GM18867 (cell line): Measurements from ENCODE around the gene CWC27.

Source experiments
- ATAC-seq: cut with Tn5 transposase; IDR thresholded peaks from one replicate; pipeline ENCODE4 v1.9.1; 2021; ENCODE audit warnings: mild to moderate bottlenecking, moderate library complexity; ENCODE audit not compliant: unreplicated experiment

Gene CWC27, protein sequence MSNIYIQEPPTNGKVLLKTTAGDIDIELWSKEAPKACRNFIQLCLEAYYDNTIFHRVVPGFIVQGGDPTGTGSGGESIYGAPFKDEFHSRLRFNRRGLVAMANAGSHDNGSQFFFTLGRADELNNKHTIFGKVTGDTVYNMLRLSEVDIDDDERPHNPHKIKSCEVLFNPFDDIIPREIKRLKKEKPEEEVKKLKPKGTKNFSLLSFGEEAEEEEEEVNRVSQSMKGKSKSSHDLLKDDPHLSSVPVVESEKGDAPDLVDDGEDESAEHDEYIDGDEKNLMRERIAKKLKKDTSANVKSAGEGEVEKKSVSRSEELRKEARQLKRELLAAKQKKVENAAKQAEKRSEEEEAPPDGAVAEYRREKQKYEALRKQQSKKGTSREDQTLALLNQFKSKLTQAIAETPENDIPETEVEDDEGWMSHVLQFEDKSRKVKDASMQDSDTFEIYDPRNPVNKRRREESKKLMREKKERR

DNA sequence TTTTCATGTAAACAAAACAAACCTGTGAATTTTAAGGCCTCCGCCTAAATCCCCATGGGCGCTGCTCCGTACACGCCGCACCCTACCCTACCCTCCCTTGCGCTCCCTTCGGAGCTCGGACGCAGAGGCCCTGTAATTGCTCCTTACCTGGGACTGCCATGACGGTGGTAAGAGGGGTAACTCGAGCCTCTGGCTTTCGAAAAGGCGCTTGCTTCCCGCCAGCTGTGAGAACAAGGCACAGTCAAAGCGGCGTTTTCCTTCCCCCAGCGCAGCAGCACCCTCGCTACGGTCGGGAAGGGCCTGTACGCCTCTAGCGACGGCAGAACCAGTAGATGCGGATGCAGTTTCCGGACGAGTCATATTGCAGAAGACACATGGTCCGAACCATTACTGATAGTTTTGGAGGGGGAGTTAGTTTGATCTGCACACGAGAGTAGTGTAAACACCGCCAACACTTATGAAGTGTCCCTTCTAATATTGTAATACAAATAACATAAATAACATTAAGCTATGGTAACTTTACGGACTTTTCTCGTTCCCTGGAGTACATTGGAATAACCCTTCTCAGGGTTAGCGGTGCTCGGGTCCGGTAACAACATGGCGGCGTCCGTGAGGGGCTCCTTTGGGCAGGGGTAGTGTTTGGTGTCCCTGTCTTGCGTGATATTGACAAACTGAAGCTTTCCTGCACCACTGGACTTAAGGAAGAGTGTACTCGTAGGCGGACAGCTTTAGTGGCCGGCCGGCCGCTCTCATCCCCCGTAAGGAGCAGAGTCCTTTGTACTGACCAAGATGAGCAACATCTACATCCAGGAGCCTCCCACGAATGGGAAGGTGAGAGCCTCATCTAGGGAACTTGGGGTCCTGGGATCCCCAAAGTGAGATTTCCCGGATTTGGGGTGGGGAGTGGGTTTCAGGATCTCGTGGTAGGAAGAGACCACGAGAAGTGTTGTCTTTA lies at the start of gene CWC27, which contains the start of gene SREK1IP1:
Gene CWC27, plus strand, starts transcription at position 573 of the 955 bp plus-strand sequence. Its CDS starts 217 bp downstream, at position 790.
Gene SREK1IP1, minus strand, starts transcription at position 334 of the 955 bp plus-strand sequence. Its CDS starts 174 bp downstream, at position 160.
- ATAC-seq, result peak; percentile 97

DNA sequence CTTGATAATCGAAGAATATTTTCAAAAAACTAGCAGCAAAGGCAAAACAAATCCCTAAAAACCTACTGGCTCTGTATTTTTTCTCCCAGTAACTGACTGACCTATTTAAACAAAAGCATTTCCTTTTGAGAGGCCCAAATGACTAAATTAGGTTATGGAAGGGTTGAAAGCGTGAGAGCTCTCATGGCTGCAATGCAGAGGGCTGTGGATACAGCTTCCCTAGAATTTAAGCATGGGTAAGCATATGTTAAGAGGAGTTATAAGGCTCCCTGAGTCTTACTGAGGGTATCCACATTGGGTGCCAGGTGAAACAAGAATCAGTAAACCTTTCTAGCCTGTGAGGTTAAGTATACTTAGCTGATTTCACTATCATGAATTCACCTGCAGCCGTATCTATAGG lies 46.1 kb upstream of the CWC27 start:
- ATAC-seq, result no peak

DNA sequence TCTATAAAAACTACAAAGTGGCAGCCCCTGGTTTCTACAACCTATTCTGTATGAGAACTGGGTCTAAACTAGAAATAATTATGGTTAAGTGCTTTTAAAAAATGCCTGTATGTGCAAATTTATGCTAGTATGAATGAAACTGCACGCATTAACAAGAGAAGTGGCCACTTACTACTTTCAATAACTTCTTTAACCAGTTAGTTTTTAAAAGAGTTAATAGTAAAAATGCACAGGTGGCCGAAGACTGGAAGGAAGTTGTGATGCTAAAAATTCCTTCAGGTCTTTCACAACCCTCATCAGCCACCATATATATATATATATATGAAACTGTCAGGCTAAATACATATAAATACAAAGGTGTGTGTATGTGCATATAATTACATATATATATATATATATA lies 41.6 kb upstream of the CWC27 start:
- no peak for ATAC-seq

DNA sequence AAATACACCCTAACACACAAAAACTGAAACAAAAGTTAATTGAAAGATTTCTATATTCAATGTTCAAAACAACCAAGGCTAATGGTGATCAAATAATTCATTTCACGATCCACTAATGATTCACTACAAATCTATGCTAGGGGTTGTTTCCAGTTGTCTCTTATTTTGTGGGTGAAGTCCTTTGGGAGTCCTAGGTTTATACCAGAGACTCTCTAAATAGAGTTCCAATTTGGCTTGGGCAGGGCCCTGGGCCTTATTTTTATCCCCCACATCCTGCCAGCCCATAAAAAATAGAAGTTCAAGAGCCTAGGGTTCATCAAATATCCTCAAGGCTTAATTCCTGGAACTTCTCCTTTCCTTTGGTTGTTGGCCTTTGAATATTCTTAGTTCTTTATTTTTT lies 26.3 kb upstream of the CWC27 start:
- no peak for ATAC-seq

DNA sequence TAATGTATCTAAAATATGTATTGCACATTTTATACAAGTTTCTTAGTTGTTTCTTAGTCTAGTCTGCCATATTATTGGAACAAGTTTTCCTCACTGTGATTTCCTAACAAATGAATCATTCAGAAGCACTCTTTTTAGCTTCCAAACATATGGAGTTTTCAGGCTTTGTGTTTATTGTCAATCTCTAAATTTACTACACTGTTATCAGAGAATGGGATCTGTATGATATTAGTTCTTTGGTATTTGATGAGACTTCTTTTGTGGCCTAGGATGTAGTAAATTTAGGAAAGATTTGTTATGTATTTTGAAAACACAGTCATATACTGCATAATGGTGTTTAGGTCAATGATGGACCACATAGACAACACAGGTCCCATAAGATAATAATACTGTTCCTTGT lies 25.9 kb upstream of the CWC27 start:
- no peak for ATAC-seq

DNA sequence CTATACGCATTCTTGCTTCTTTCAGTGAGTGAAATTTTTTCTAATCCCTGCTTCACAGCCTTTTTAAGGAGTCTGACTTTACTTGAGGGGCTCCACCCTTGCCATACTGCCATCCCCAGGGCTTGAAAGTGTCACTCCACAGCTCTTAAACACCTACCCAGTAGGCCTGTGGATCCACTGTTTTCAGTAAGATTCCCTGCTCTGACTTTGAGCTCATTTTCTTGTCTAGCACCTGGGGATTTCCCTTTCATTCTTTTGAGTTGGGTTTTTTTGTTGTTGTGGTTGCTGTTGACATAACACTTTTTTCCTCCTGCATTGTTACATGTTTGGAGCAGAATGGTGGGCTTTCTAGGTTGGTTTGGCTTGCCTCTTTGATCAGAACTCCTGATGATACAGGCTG lies 23.8 kb upstream of the CWC27 start:
- no peak for ATAC-seq

DNA sequence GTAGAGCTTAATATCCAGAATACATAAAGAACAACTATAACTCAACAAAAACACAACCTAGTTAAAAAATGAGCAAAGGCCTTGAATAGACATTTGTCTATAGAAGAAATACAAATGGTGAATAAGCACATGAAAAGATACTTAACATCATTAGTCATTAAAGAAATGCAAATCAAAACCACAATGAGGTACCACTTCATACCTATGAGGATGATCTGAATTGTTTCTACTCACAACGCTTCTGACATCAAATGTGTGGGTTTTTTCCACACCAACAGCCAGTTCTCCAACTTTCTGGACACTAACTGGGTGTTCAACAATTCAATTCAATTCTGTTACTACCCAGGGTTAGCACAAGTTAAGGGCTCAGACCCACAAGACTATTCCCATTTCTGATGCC lies 22.3 kb upstream of the CWC27 start:
- ATAC-seq, result no peak

DNA sequence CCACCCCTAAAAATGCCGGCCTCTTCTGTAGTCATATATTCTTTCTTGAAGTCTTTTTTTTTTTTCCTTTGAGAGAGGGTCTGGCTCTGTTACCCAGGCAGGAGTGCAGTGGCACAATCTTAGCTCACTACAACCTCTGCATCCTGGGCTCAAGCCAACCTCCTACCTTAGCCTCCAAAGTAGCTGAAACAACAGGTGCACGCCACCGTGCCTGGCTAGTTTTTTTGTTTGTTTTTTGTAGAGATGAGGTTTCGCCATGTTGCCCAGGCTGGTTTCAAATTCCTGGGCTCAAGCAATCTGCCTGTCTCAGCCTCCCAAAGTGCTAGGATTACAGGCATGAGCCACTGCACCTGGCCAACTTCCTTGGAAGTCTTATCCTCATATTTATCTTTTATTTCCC lies 19.3 kb upstream of the CWC27 start:
- ATAC-seq, result no peak

DNA sequence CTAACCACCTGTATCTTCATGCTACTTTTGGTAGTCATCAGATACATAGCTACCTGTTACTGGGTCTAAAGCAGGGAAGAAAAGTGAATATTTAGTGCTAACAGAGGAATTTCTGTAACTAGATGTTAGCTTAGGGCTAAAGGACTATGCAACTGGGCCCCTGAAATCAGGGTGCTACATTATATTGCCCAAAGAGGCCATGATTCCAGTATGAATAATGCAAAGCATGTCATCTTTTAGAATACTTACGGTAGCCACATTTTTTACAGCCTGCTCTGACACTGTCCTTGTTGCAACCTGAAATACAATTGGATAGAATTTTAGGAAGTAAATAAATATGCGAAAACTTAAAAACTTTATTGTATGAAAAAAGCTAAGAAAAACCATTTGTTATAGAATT lies 14.7 kb upstream of the CWC27 start:
- no peak for ATAC-seq

DNA sequence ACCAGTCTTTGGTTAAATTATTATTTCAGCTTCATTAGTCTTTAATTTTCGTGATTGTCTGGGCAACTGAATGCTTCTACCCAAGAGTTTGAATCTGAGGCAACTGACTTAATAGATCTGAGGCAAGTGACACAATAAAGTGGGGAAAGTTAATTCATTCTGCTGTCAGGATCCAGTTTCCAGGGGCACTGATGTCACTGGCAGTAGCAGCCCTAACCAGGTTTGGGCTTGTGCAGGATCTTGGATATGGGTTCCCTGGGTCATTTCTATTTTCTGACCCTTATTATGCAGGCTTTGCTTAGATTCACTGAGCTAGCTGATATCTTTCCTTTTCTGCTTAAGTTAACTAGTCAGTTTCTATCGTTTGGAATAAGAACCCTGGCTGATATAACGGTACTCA lies 9.8 kb upstream of the CWC27 start:
- no peak for ATAC-seq

DNA sequence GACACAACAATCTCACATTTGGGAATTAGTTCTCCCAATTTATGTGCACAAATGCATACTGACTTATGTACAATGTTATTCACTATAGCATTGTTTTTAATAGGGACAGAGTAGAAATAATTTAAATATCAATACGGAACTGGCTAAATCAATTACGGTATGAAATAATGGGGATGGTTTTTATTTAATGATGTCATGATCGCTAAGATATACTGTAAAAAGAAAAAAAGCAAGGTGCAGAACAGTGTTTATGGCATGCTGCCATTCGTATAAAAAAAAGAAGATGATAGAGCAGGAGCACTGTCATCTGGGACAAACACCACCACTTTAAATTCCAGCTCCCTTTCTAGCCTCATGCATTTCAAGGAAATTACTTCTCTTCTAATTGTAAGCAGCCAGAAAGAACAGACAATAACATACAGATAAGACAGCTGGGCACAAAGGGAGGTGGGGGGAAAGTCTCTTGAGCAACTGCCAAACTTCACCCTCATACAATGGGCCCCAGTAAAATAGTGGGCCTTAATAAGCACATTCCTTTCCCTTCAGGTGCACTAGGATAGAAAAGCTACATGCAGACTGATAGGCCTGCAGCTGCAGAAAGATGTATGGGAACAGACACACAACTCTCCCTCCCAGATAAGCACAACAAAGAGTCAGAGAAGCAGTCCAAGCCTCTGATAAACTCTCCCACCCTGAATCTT lies 8.6 kb upstream of the CWC27 start:
- no peak for ATAC-seq

DNA sequence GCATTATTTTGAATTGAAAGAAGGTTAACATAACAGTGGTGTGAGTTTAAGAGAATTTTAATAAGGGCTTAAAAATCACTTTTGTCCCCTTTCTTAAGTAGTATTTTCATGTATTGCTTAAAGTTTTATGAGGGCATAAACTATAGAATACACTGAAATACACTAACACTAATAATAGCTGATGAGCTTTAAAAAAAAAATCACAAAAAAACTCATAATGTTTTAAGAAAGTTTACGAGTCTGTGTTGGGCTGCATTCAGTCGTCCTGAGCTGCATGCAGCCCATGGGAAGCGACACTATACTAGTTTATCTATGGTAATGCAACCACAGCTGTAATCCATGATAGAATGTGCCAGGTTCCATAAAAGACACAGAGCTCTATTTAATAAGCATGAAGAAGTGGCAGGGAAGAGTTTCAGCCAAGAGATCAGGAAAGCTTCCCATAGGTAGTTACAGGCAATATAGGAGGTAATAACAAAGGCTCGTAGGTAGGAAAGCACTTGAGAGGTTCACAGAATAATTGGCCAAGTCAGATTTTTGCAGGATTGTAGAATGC lies 4.7 kb upstream of the CWC27 start:
- no peak for ATAC-seq

DNA sequence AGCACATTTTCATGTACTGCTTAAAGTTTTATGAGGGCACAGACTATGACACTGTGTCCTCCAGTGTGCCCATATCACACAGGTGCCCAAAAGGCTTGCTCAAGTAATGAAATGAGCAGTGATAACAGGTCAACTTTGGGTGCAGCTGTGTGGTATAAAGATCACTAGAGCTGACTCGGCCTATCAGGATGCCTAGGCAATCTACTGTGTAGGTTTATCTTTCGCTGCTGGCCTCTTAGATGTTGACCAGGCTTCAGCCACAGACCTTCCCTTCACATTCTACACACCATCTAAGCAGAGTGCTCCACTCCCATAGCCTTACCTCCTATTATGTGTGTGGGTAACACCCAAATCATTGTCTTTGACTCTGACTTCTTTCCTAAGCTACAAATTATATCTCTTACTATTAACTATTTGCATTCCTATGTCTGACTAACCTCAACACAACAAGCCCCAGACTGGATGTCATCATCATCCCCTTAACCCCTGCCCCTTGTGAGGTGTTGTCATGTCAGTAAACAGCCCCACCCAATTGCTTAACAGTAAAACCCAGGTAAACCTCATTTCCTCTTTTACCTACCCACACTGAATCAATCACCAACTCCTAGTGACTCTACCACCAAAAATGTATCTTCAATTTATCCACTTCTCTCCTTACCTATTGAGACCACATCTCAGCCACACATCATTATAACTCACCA lies 2.8 kb upstream of the CWC27 start:
- ATAC-seq, result no peak

DNA sequence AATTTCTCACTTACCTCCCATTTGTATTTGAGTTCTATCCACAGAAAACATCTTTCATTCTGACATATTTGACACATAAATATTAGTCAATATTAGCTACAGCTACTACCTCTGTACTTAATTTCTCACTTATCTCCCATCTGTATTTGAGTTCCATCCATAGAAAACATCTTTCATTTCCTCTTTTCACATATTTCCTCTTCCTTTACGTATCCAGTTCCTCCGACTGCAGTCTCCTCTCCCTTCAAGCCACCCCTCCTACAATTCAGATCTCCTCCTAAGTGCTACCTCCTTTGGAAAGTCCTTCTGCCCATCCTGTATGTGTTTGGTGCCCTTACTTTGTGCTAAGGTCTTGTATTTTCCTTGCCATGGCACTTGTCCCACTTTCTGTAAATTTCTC lies 1.8 kb upstream of the CWC27 start:
- ATAC-seq, result no peak

DNA sequence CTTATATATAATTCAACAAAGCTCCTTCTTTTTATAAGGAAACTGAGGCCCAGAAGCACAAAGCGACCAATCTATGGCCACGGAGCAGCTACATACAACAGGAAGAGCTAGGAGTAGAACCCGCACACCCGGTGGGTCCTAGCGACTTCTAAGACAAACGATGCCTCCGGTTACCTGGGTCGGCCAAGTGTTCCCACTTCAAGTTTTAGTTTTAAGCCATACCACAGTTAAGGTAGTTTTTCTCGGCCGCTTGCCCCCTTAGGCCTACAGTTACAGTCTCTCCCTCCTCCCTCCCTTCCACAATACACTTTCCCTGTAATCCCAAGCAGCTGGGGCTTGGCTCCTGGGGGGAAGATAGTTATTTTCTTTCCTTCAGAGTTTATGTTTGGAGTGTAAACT lies 772 bp upstream of the CWC27 start:
- ATAC-seq, result peak; percentile 7

DNA sequence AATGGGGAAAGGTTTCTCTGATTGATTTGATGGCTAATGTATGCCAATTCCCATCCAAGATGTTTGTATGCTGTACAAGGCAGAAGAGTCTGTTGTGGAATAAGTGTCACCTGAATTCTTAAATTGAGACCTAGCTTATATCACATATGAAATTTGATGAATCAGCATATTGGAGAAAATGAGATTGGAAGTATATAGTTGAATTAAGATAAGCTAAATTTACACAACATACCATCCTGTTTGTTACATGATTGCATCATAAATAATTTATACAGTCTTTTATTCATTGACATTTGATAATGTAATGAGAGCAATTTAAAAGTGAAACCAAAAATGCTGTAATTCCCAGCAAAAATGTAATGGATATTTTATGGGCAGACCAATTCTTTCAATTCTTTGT lies 1.1 kb downstream of the CWC27 start:
- no peak for ATAC-seq

DNA sequence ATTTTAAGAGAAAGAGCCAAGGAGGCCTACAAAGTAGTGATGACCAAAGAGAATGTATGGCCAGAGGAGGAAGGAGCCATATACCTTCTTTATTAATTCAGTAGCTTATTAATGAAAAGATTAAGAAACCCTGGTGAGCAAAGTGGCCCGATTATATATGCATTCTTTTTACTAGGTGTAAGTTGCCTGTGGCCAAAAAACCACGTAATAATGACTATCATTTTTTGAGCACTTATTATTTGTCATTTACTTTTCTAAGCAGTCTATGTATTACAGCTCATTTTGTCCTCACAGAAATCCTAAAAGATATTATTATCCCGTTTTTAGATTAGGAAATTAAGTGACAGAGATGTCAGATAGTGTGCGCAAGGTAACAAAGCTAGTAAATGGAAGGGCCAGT lies 3.0 kb downstream of the CWC27 start:
- ATAC-seq, result no peak

DNA sequence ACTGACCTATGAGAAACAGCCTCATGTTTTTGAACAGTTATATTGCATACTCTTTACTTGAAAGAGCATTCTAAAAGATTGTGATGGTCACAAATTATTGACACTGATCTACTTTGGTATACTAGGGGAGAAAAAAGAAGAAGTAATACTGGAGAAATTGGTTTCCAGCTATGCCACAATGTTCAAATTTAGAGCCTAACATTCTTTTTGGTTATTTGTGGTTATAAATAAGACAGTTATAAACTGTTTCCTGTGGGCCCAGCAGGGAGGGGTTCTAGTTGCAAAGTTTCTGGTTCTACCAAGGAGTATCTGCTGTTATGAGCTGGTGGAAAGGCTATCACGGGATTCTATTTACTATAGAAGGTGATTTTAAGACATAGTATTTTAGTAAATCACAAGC lies 4.8 kb downstream of the CWC27 start:
- peak; percentile 59 for ATAC-seq

DNA sequence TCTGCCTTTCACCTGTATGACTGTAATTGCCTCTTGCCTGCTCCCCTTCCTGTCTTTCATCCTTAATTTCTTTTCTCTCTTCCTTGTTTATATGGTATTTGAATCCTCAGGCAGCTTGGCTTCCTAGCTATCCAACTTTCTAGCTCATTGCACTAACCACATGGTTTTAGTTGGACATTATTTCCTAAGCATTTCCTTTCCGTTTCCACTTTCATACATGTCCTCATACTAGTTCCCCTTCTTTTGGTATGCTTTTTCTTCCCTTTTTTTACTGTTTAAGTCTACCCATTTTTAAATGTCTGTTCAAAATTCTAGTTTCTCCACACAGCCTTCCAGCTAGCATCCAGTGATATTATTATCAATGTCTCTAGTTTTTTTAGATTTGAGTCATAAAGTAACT lies 6.6 kb downstream of the CWC27 start:
- ATAC-seq, result no peak

DNA sequence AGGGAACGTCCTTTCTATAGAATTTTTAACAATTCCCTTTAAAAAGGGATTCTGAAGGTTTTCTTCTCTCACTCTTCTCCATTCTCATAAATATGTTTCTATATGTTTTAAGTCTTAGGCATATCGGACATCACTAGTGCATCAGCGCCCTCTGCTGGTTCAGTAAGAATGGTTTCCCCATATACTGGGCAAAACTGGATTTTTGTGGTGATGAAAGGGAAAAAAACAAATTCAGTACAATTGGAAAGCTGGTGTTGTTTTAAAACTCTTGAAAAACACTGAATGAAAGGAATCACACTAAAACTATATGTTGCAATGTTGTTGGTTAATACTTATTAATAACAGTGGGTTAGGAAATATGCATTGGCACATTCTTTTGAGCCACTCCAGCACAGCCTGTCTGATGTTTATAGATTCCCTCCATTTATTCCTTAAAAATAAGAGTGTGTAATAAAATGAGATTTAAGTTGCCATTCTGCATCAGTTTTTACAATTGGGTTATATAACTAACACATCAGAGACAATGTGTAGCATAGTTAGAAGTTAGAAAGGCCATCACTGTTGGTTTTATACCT lies 15.8 kb downstream of the CWC27 start:
- peak; percentile 82 for ATAC-seq
